Measurements from ENCODE around the gene KRT10.
"Not testable (repeated sequence)": the region's sequence is repeated elsewhere in the genome, so short reads cannot be mapped to it uniquely, and the experiment has no call there.

KRT10 gene

DNA sequence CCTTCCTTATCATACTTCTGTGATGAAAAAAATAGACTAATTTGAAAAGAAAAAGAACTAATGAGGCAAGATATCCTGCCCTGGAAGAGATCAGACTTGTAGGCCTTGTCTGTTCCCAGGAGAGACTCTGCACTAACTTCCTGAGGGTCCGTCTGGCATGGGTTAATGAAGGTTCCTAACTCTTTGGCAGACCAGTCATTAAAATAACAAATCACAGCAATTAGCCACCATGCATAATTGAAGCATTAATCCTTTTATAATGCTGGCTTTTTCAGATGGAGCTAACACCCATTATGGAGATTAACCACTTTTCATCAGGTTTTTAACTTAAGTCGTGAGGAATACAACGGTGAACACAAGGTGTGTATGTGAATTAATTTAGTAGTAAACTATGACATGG is 10.4 kb upstream of the KRT10 start:
- no peak for DNase-seq (ENCODE audit: low spot score)

DNA sequence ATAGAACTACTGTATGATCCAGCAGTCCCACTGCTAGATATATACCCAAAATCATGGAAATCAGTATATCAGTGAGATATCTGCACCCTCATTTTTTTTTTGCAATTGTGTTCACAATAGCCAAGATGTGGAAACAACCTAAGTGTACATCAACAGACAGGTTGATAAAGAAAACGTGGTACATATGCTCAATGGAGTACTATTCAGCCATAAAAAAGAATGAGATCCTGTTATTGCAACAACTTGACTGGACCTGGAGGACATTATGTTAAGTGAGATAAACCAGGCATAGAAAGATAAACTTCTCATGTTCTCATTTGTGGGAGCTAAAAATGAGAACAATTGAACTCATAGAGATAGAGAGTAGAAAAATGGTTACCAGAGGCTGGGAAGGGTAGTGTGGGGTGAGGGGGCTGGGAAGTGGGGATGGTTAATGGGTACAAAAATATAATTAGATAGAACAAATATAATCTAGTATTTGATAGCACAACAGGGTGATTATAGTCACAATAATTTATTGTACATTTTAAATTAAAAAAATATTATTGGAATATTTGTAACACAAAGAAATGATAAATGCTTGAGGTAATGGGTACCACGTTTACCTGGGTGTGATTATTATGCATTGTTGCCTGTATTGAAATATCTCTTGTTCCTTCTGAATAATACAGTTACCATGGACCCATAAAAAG is 7.8 kb upstream of the KRT10 start:
- no peak for DNase-seq (ENCODE audit: low spot score)

DNA sequence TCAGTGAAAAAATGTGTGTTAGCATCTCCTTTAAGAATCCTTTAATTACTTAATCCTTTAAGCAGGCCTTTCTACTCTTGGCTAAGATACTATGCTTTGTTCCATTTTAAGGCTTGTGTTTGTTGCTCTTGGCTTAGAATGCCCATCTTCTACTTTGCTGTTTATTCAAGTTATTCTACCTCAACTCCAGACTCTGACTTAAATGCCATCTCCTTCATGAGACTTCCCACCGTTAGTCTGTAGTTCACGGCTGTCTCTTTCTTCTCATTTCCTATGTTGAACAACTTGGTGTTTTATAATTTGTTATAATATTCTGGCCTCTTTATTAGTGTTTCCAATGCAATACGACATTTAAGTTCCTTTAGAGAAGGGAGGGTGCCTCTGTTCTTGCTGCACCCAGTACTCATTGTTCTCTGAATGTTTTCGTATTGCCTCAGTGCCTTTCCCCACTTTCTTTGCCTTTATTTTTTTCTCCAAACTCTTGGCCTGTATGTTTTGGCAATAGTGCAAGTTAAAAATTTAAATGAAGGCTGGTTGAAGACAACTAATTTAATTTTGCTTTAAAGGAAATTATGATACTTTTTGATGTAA is 6.1 kb upstream of the KRT10 start:
- DNase-seq (ENCODE audit: low spot score) = no peak

DNA sequence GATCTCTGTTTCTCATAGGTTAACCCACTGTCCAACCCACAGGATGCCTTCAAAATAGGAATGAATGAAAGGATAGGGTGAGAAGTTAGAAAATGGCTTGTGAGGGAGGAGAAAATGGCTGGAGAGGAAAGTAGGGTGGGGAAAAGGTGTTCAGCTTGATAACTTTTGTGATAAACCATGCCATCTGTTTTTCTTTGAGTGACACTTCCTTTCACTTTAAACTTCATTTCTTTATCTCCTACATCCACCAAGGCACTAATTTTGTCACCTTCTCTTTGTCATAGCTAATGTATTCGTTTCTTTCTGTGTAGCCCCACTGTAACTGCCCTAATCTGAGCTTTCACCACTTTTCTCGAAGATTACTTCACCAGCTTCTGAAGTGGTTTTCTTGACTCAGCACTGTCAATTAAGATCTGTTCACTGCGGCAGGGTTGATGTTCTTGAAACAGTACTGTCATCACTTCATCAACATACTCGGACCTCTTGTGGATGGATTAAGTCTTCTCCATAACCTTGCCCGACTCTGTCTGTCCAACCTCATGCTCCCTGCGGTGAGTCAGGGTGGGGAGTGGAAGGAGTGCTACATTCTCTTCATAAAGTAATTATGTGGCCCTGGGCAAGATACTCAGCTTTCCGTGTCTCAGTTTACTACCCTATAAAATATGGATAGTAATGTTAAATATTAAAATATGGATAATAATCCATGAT is 5.5 kb upstream of the KRT10 start:
- DNase-seq (ENCODE audit: low spot score) = peak; percentile 23

DNA sequence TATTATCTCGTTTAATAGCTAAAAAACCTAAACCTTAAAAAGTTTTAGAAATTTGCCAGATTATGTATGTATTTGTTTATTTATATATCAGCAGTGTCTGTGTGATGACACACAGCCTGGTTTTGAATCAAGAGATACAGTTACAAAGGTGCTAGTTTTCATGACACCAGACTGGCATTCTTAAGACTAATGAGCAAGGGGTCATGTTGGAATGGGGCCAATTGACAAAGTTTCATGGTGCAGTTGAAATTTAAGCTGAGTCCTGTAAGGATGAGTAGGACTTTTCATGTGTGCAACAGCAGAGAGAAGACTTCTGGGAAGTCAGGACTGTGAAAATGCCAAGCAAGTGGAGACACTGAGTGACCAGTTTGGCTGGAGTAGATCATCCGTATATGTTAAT is 3.2 kb upstream of the KRT10 start:
- no peak for DNase-seq (ENCODE audit: low spot score)

DNA sequence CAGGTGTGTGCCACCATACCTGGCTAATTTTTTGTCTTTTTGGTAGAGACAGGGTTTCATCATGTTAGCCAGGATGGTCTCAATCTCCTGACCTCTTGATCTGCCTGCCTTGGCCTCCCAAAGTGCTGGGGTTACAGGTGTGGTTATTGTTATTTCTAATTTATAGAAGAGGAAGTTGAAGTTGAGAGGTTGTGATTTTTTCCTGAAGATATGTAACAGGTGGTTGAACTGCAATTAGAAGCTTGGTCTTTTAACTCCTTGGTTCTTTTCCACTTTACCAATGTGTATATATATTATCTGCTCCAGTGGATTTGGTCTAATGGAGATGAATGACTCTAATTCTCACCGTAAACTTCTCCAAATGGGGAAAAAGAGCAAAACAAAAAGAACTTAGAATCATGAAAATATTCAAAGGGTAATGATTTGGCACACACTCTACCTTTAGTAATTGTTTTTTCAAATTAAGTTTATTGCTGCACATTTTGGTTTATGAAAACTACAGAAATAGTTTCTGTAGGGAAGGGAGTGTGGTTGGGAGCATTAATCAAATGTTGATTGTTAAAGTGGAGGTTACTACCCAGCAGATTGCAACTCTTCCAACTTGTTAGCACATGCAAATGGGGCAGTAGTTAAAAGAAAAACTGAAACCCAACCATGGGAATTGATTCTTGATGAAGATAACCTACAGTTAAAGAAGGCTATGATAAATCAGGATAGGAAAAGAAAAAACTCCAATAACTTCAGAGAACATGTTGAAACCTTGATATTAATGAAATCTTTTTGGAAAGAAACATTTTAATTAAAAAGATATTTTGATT is 1.8 kb upstream of the KRT10 start:
- no peak for DNase-seq (ENCODE audit: low spot score)

DNA sequence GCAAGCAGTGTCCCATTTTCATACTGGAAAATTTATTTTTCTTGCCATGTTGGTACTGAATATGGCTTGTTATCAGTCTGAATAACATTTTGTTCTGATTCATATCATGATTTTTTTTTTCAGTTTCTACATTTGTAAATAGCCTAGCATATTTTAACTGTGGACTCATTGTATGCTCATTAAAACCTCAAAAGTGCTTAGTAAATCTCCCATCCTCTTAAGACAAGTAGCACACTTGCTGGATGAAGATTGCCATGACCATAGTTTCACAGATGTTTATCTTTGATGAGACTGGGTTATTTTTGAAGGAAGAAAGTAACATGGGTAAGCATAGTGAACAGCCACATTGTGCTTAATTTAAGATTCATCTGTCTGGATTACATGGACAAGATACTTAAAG is 878 bp downstream of the KRT10 start:
- no peak for DNase-seq (ENCODE audit: low spot score)

DNA sequence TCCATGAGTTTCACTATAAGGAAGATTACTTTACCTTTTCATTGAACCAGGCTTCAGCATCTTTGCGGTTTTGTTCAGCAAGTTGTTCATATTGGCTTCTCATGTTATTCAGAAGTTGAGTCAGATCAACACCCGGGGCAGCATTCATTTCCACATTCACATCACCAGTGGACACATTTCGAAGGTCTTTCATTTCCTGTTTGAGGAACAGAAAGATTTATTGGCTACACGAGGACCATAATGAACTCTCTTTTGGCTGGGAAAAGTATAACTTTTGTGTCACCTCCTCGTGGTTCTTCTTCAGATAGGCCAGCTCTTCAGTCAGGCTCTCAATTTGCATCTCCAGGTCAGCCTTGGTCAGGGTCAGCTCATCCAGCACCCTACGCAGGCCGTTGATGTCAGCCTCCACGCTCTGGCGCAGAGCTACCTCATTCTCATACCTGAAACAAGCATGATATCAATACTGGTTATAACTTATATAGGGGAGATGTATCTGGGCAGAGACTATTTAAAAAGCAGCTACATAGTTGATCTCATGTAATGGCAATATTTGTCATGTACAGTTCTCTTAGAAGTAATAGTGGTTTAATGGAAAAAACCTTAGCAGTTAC is 2.1 kb downstream of the KRT10 start:
- DNase-seq (ENCODE audit: low spot score) = peak; percentile 53

DNA sequence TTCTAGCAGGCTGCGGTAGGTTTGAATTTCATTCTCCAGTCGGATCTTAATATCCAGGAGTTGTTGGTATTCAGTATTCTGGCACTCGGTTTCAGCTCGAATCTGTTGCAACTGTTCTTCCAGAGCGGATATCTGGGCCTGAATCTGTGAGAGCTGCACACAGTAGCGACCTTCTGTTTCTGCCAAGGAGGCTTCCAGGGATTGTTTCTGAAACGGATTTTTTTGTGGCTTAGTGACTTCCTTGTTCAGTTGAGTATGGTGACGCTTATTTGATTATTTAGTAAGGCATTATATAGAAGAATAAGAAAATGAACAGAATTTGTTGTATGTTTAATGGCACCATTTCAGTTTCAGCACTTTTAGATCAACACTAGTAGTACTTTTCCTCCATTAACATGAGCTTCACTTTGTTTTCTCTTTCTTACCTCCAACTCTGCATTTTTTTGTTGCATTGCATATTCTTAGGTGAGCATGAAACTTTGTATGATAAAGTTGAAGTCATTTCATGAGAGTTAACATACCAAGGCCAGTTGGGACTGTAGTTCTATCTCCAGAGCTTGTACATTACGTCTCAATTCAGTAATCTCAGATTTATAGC is 2.8 kb downstream of the KRT10 start:
- DNase-seq (ENCODE audit: low spot score) = no peak

DNA sequence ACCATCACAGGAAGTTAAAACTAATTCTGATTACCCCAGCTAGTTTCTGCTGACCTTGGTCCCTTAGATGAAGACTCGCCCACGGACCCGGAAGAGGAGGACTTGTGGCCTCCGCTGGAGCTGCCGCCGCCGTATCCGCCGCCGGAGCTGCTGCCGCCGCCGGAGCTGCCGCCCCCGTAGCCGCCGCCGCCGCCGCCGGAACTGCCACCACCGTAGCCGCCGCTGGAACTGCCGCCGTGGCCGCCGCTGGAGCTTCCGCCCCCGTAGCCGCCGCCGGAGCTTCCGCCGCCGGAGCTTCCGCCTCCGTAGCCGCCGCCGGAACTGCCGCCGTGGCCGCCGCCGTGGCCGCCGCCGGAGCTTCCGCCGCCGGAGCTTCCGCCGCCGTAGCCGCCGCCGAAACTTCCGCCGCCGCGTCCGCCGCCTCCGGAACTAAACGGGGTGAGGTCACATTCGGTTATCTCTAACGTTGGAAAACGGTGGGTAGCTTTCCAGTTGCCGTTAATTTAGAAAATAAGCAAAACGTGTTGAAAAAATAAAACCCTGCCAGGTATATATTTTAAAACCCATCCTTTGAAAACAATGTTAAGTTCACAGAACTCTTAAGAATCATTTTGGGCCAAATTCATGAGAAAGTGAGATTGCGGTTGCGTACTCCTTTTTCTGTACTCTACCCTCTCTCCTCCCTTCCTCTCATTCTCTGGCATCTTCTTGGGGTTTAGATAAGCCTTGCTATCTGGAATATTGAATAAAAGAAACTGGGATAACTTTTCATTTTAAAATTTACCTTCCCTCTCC is 3.5 kb downstream of the KRT10 start:
- peak; percentile 82 for DNase-seq (ENCODE audit: low spot score)

DNA sequence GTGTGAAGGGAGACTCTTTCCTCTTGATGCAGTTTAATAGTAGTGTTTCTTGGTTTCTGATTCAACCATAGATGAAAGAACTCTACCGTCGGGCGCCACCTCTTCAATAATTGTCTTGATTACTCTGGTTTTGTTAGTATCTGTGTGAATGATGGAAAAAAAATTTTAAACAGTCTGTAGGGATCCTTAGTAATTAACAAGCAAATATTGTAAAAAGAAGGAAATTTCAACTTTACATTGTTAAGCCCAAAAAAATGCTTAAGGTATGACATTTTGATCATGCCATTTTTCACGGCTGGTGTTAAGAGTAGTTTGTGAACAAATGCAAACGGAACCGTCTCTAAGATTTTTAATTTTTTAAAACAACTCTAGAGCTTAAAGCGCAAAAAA is 4.1 kb downstream of the KRT10 start:
- DNase-seq (ENCODE audit: low spot score) = no peak

DNA sequence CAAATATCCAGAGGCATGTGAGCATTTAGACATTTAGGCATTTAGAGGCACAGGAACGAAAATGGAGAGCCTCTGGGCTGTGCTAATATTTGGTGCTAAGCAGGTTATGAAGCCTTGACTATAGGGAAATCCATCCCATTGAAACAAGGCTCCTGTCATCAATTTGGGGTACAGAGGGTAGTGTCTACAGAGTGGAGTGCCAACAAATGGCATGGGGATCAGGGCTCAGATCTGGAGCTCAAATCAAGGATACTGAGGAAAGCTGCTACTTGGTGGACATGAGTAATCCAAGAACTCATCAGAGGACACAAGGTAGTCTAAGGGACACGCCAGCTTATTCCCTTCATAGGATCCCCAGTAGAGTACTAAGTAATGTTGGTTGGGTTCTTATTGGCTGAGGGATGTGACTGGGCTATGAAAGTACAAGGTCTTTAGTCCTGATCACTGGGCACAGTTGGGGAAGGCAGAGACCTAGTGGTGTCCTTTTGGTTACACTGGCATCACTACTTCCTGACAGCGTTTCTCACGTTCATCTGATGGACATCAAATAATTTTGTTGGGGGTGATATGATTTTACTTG is 5.2 kb downstream of the KRT10 start:
- DNase-seq (ENCODE audit: low spot score) = no peak

DNA sequence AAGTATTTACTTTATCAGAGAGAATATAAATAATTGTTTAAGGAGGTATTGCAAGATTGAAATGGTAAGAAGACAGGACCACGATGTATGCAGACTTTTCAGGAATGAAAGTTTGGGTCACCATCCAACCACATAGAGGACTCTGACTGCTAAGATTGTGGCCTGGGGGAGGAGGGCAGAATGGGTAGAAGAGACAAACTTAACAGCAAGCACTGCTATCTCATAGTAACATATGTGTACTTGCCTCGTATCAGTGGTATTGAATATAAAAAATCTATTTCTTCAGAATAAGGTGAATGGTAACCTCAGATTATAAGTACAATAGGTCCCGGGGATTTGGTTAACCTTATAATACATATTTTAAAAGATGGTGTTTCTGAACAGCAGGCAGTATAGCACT is 5.8 kb downstream of the KRT10 start:
- no peak for DNase-seq (ENCODE audit: low spot score)

DNA sequence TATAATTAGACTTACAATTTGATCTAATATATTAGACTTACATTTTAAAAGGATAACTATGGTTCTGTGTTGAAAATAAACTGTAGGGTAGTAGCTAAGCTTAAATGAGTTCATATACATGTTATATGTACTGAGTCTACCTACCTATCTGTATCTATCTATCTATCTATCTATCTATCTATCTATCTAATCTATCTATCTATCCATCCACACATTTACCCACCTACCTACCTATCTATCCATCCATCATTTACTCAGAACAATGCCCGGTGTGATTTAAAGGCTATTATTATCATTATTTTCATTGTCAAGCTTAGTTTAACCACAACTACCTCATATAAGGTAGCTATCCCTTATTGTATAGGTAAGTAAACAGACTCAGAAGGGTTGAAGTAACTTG is 7.0 kb downstream of the KRT10 start:
- no peak for DNase-seq (ENCODE audit: low spot score)

DNA sequence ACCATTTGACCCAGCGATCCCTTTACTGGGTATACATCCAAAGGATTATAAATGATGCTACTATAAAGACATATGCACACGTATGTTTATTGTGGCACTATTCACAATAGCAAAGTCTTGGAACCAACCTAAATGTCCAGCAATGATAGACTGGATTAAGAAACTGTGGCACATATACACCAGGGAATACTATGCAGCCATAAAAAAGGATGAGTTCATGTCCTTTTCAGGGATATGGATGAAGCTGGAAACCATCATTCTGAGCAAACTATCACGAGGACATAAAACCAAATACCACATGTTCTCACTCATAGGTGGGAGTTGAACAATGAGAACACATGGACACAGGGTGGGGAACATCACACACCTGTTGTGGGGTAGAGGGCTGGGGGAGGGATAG is 7.8 kb downstream of the KRT10 start:
- DNase-seq (ENCODE audit: low spot score) = not testable (repeated sequence)

DNA sequence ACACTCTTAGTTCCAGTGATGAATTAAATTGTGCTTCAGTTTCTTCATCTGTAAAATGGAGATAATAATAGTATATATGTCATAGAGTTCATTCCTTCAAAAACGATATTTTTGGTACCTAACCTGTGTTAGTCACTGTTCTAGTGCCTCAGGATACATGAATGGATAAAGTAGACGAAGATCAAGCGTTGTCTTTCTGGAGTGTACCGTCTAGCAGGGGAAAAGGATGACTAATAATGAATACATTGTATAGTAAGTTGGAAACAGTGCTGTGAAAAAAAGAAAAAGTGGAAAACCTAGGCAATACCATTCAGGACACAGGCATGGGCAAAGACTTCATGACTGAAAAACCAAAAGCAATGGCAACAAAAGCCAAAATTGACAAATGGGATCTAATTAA is 8.6 kb downstream of the KRT10 start:
- no peak for DNase-seq (ENCODE audit: low spot score)

DNA sequence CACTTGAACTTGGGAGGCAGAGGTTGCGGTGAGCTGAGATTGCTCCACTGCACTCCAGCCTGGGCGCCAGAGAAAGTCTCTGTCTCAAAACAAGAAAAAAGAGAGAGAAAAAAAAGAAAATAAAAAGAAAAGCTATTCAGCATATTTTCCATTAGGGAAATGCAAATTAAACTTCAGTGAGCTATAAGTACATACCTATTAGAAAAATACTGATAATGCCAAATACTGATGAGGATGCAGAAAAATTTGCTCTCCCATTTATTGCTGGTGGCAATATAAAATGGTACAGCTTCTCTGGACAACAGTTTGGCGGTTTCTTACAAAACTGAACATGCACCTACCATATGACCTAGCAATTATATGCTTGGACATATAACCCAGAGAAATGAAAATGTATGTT is 9.8 kb downstream of the KRT10 start:
- DNase-seq (ENCODE audit: low spot score) = no peak

DNA sequence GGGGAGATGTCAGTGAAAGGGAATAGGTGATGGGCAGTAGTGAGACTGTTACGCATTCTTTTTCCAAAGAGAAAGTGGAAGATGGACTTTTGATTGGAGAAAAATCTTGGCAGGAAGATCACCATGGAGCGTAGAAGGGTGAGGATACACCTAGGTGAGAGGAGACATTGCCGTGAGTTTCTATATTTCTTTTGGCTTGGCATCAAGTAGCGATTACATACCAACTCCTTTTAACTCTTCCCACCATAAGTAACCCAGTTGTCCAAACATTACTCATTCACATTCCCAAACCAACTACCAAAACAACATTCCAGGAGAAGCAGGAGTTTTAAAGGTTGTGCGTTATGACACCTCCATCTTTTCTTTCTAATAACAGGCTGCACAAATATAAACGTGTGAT is 11.9 kb downstream of the KRT10 start:
- DNase-seq (ENCODE audit: low spot score) = no peak

DNA sequence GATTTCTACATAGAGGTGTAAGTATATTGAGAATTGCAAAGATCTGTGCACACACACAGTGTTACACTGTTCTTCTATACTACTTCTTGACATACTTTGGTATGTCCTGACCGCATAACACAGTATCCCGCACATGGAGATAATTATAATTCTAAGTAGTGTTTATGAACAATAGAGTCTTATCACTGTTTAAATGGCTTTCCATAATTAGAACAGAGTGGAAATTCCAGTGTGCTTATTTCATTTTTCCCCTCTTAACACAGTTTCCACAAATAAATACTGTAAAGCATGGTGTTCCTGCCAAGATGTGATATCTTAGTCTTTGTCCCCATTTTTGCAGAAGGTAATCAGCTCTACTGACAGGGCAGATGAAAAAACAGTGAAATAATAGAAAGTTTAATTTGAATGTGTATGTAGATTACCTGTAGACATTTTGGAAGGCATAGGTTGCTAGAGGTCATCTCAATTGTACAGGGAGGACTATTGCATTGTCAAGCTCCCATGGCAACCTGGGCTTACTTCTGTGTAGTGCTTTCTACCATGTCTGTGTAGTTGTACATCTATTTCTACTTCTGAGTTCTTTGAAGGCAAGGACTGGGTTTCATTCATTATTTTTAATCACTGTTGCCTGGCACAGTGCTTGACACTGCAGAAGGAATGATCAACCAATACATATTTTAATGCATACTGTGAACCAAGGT is 12.5 kb downstream of the KRT10 start:
- DNase-seq (ENCODE audit: low spot score) = no peak

DNA sequence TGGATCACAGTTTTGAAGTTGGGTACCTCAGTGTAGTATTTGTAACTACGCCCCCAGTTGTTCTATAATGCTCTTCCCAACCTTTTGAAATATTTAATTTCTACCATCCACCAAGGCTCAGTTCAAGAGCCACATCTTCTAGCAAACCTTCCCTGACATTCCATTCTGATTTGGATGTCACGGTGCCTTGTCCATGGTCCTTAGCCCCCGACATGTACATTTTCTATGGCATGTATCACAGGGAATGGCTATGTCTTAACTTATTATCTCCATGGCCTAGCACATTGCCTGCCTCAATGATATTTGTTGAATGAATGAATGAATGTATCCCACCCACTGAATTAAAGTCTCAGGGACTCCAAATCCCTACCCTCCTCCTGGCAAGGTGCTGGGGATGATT is 16.3 kb downstream of the KRT10 start:
- no peak for DNase-seq (ENCODE audit: low spot score)

All from activated CD4-positive, alpha-beta T cell treated with anti-CD3 and anti-CD28 coated beads, Interleukin-2, Interleukin-4, amounts not matched to agents 100 ng/mL and 50 ng/mL, durations not matched to agents 16 hours and 8 hours (primary cell).